Measurements from ENCODE around the gene STX1B. TPM values are rescaled to one million over a fixed set of nuclear protein-coding genes. Genes with fewer than 3 reads are reported as not detected.
A peak's percentile ranks its signal among the peaks of the same experiment; 100 is the strongest.

Gene STX1B
- total RNA-seq, 2 donors from 2014 or later, result 0.35 to 0.52 TPM

DNA sequence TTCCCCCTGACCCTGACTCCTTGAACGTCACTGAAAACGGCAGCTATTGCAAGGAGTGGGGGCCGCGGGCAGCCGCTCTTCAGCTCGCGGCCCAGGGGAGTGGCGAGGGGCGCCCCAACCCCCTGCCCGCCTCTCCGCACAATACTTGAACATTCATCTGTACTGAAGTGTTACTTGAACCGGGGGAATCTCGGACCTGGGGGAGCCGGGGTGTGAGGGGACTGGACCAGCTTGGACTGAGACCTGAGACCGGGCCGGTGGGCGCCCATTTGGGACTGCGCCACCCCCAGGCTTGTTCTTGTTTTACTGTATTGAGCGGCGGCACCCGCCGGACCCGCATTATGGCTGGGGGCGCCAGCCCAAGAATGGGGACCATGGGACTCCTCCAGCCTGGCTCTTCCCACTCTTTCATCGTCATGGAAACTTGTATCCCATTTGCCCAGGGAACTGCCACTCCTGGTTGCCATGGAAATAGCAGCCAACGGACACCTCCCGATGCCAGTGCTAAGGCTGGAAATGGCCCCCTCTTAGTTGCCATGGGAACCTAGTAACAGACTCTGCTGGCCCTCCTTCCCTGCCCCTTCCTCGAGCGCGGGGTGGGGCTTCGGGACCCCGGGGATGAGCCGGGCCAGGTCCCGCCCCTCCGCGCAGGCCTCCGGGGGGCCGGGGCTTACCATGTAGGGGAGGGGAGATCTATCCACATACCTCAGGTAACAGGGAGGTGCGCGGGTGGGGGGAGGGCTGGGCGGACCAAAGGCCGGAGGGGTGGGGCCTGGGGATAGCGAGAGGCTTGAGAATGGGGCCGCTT lies 62.4 kb downstream of the STX1B start:
- H3K36me3 ChIP-seq, result no peaks in the 10 kb centered on the region
- H3K4me3 ChIP-seq, result peak overlapping the region; percentile 90
- peak; percentile 89 for DNase-seq
- H3K9ac ChIP-seq (ENCODE audit: low read depth in 2 of 2, low read length in 2 of 2), result peak overlapping the region; percentile 26 to 86
- TF ChIP-seq, protein P1, sequence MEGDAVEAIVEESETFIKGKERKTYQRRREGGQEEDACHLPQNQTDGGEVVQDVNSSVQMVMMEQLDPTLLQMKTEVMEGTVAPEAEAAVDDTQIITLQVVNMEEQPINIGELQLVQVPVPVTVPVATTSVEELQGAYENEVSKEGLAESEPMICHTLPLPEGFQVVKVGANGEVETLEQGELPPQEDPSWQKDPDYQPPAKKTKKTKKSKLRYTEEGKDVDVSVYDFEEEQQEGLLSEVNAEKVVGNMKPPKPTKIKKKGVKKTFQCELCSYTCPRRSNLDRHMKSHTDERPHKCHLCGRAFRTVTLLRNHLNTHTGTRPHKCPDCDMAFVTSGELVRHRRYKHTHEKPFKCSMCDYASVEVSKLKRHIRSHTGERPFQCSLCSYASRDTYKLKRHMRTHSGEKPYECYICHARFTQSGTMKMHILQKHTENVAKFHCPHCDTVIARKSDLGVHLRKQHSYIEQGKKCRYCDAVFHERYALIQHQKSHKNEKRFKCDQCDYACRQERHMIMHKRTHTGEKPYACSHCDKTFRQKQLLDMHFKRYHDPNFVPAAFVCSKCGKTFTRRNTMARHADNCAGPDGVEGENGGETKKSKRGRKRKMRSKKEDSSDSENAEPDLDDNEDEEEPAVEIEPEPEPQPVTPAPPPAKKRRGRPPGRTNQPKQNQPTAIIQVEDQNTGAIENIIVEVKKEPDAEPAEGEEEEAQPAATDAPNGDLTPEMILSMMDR (IDR thresholded peaks at IDR 0.05), result no peak
- peak overlapping the region; percentile 94 for H3K27ac ChIP-seq
- intact Hi-C loops (cut with DNase I), result no loop called here
- H3K4me1 ChIP-seq, result peaks cover 12% of the 10 kb centered on the region
- no peaks in the 10 kb centered on the region for H3K9me3 ChIP-seq
- no peaks in the 10 kb centered on the region for H3K27me3 ChIP-seq

DNA sequence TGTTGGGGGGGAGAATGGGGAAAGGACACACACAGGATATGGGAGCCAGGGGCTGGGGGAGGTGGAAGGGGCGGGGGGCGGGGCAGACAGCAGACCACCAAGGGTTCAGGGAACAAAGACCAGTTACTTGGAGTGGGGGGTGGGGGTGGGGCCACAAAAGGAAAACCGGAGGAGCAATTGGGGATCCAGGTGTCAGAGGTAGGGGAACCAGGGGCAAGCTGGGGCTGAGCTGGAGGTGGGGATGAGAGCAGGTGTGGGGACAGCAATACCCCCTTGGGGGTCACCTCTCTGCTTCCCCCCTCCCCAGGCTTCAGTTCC lies 62.9 kb downstream of the STX1B start:
- no peak overlapping the region for H3K4me3 ChIP-seq
- H3K9ac ChIP-seq (ENCODE audit: low read depth in 2 of 2, low read length in 2 of 2), result peak overlapping the region in 1 of 2 donors; percentile 19
- H3K36me3 ChIP-seq, result no peaks in the 10 kb centered on the region
- no peaks in the 10 kb centered on the region for H3K27me3 ChIP-seq
- no peak for DNase-seq
- no peaks in the 10 kb centered on the region for H3K9me3 ChIP-seq
- H3K4me1 ChIP-seq, result peaks cover 16% of the 10 kb centered on the region
- H3K27ac ChIP-seq, result no peak overlapping the region
- intact Hi-C loops (cut with DNase I), result no loop called here
- TF ChIP-seq, protein P1 (IDR thresholded peaks at IDR 0.05), result no peak

DNA sequence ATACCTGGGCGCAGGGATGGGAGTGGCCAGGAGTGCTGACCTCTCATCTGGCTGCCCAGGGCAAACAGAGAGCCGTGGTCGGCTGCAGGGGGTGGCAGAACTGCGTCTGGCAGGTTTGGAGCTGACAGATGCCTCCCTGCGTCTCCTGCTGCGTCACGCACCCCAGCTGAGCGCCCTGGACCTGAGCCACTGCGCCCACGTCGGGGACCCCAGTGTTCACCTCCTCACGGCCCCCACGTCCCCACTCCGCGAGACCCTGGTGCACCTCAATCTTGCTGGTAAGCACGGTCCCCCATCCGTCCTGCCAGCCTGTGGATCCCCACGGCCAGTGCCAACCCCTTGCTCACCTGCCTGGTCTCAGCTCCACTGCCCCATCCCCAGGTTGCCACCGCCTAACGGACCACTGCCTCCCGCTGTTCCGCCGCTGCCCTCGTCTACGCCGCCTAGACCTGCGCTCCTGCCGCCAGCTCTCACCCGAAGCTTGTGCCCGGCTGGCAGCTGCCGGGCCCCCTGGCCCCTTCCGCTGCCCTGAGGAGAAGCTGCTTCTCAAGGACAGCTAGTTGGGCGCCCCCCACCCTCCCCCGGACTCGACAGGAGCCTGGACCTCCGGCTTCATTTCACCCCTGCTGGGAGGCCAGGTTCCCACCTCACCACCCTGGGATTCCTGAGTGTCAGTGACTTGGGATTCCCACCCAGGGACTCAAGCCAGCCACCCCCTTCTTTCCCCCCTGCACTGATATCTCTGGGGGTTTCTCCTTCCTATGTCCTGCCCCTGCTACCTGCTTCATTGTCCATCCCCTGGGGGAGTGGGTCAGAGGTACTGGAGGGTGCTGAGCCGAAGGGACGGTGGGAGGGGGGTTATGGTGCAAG lies 63.5 kb downstream of the STX1B start:
- Histone ChIP-seq H3K4me3 (no peak overlapping the region), H3K9me3 (no peaks in the 10 kb centered on the region), H3K9ac (ENCODE audit: low read depth in 2 of 2, low read length in 2 of 2) (no peak overlapping the region), H3K36me3 (no peaks in the 10 kb centered on the region), H3K4me1 (peaks cover 22% of the 10 kb centered on the region), H3K27ac (no peak overlapping the region), H3K27me3 (no peaks in the 10 kb centered on the region)
- TF ChIP-seq, protein P1 (IDR thresholded peaks at IDR 0.05), result no peak
- DNase-seq, result no peak
- intact Hi-C loops (cut with DNase I), result no loop called here

DNA sequence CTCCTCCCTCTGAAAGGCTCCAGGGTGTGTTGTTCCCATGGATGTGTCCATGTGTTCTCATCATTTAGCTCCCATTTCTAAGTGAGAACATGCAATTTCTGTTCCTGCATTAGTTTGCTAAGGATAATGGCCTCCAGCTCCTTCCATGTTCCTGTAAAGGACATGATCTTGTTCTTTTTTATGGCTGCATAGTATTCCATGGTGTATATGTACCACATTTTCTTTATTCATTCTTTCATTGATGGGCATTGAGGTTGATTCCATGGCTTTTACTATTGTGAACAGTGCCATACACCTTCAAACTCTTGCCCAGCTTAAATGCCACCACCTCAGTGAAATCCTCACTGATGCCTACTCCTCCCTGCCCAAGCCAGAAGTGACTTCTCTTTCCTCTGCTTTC lies 66.1 kb downstream of the STX1B start:
- no peaks in the 10 kb centered on the region for H3K27me3 ChIP-seq
- H3K27ac ChIP-seq, result no peak overlapping the region
- intact Hi-C loops (cut with DNase I), result no loop called here
- TF ChIP-seq, protein P1 (IDR thresholded peaks at IDR 0.05), result no peak
- H3K9me3 ChIP-seq, result no peaks in the 10 kb centered on the region
- H3K4me1 ChIP-seq, result peaks cover 10% of the 10 kb centered on the region
- no peak overlapping the region for H3K4me3 ChIP-seq
- no peak overlapping the region for H3K9ac ChIP-seq (ENCODE audit: low read depth in 2 of 2, low read length in 2 of 2)
- no peaks in the 10 kb centered on the region for H3K36me3 ChIP-seq
- no peak for DNase-seq

DNA sequence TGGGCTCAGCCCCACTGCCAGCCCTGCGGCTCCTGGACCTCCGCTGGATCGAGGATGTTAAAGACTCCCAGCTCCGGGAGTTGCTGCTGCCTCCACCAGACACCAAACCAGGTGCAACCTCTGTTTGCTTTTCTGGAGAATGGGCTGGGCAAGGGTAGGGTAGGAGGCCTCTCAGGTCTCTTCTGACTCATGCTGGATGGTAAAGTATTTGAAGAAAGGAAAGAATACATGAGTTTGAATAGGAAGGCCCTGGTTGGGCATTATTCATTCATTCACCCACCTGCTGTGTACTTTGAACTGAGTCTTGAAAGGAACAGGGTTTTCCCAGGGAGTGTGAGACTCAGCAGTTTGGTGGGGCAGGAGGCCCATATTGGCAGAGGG lies 68.0 kb downstream of the STX1B start:
- peak; percentile 32 for DNase-seq
- no peak overlapping the region for H3K4me3 ChIP-seq

More for the DNA sequence above, 68.0 kb downstream of the STX1B start:
- Histone ChIP-seq H3K9ac (ENCODE audit: low read depth in 2 of 2, low read length in 2 of 2) (peak overlapping the region in 1 of 2 donors; percentile 32), H3K27me3 (no peaks in the 10 kb centered on the region), H3K4me1 (peaks cover 10% of the 10 kb centered on the region), H3K36me3 (no peaks in the 10 kb centered on the region), H3K27ac (peak overlapping the region; percentile 55), H3K9me3 (no peaks in the 10 kb centered on the region)
- intact Hi-C loops (cut with DNase I), result no loop called here
- TF ChIP-seq, protein P1 (IDR thresholded peaks at IDR 0.05), result no peak
